Right lobe of liver (tissue), 6 donors: ENCODE measurements around the gene RMC1. TPM values are rescaled to one million over a fixed set of nuclear protein-coding genes. Genes with fewer than 3 reads are reported as not detected.

ENCODE experiments used
- ATAC-seq, 4 donors: fragments of 200-7000 bp; cut with Tn5 transposase; one replicate each; pipeline ENCODE4 v1.9.1; 2020; ENCODE audit warnings: mild to moderate bottlenecking in 4 of 4, moderate library complexity in 4 of 4
- DNase-seq, 3 donors: peaks; one replicate each; pipeline ENCODE4 v3.0.0-alpha.2; 2020
- H3K27ac ChIP-seq, 3 donors: fragments of 200-600 bp; one replicate each; pipeline ENCODE4 v1.8.0; 2022
- H3K27me3 ChIP-seq, 2 donors: fragments of 200-600 bp; one replicate each; pipeline ENCODE4 v1.8.0; 2022
- H3K36me3 ChIP-seq, 4 donors: fragments of 200-600 bp; sonication (generic) in 1 of 4; one replicate each; pipeline versions ENCODE4 v1.5.1 to v1.8.0; 2017 to 2022; ENCODE audit warnings: control low read depth in 1 of 4
- H3K4me1 ChIP-seq, 4 donors: fragments of 200-600 bp; sonication (generic) in 1 of 4; one replicate each; pipeline versions ENCODE4 v1.5.1 to v1.8.0; 2017 to 2022; ENCODE audit warnings: control low read depth in 1 of 4
- H3K4me3 ChIP-seq, 3 donors: fragments of 200-600 bp; one replicate each; pipeline ENCODE4 v1.8.0; 2022
- H3K9me3 ChIP-seq, 4 donors: fragments of 200-600 bp; sonication (generic) in 1 of 4; one replicate each; pipeline versions ENCODE4 v1.5.1 to v1.8.0; 2017 to 2022; ENCODE audit warnings: control low read depth in 1 of 4
- POLR2A ChIP-seq: fragments of 450-650 bp; IDR thresholded peaks from one replicate; pipeline ENCODE4 v1.6.1; 2017; ENCODE audit warnings: antibody characterized with exemption, mild to moderate bottlenecking
- WGBS: methylation state at CpG from one replicate; pipeline ENCODE4 v1.1.6; 2018; ENCODE audit warnings: low coverage, low lambda C conversion rate; ENCODE audit not compliant: insufficient coverage; ENCODE audit errors: missing lambda C conversion rate; 5-methylcytosine and 5-hydroxymethylcytosine counted together
- intact Hi-C, 2 donors: fragments of 100-400 bp; cut with DNase I; formaldehyde crosslinking; loops; one replicate each; pipeline versions ENCODE4 v1.11.2 to v1.14.1; 2022
- total RNA-seq, 6 experiments: library from RNA; depleted of rRNA in 2 of 6; stranded (reverse); fragments of >200 nt in 2 of 6; fragmentation: NEBNext Ultra II Directional in 3 of 6; extraction: Animal tissue kit (Norgen Biotek cat#: 25700) in 3 of 6; gene quantifications; one replicate each; pipeline versions ENCODE4 v1.1.0 to v1.2.4, GENCODE V29; 2016 to 2023
- TF ChIP-seq, protein P1 (sequence below), 4 donors: fragments of 200-600 bp in 3 of 4; fragments of 450-650 bp in 1 of 4; IDR thresholded peaks; one replicate each; pipeline versions ENCODE4 v1.5.1 to v1.8.0; 2016 to 2022; ENCODE audit warnings: antibody characterized with exemption in 4 of 4, mild to moderate bottlenecking in 2 of 4
- donor health status: DM: no; HTN: yes; CAD: no.
- donor health status: DM: no; HTN: no; CAD: no.
- donor health status: DM: no; HTN: no; CAD: no.
- donor health status: DM: no; HTN: yes; CAD: no.
- donor health status: DM: no; HTN: yes; CAD: no.

Gene RMC1
- total RNA-seq, 6 experiments from 2014 or later: 16.8 to 24.5 (median 21.9) TPM

DNA sequence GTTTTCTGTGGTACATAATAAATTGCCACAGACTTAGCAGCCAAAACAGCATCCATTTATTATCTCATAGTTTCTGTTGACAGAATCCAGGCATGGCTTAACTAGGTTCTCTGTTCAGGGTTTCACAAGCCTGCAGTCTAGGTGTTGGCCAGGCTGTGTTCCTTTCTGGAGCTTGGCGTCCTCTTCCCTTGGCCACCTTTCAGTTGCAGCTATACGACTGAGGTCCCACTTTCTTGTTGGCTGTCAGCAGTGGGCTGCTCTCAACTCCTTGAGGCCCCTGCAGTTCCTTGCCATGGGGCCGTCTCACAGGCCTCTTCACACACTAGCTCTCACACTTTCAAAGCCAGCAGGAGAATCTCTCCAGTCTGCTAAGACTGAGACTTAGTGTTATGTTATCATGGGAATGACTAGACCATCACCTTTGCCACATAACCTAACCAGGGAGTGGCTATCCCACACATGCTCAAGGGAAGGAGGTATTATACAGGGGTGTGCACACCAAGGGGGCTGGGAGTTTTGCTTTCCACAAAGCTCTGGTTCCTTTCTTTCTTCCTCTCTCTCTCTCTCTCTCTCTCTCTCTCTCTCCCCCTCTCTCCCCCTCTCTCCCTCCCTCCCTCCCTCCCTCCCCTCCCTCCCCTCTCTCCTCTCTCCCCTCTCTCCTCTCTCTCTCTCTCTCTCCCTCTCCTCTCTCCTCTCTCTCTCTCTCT, 34.4 kb upstream of the RMC1 start:
- Histone ChIP-seq H3K4me3 (no peak overlapping the region), H3K9me3 (no peaks in the 10 kb centered on the region), H3K27me3 (no peaks in the 10 kb centered on the region), H3K4me1 (no peaks in the 10 kb centered on the region), H3K27ac (no peak overlapping the region), H3K36me3 (peaks cover 11 to 93% (median 57%) of the 10 kb centered on the region in 4 donors)
- ATAC-seq (no peak), DNase-seq (no peak)
- no peak for TF ChIP-seq POLR2A
- TF ChIP-seq, protein P1, sequence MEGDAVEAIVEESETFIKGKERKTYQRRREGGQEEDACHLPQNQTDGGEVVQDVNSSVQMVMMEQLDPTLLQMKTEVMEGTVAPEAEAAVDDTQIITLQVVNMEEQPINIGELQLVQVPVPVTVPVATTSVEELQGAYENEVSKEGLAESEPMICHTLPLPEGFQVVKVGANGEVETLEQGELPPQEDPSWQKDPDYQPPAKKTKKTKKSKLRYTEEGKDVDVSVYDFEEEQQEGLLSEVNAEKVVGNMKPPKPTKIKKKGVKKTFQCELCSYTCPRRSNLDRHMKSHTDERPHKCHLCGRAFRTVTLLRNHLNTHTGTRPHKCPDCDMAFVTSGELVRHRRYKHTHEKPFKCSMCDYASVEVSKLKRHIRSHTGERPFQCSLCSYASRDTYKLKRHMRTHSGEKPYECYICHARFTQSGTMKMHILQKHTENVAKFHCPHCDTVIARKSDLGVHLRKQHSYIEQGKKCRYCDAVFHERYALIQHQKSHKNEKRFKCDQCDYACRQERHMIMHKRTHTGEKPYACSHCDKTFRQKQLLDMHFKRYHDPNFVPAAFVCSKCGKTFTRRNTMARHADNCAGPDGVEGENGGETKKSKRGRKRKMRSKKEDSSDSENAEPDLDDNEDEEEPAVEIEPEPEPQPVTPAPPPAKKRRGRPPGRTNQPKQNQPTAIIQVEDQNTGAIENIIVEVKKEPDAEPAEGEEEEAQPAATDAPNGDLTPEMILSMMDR (IDR thresholded peaks at IDR 0.05): no peak
- intact Hi-C loops: no loop called here
- 80% methylated on average over 1 of the region's 3 CpGs for WGBS

DNA sequence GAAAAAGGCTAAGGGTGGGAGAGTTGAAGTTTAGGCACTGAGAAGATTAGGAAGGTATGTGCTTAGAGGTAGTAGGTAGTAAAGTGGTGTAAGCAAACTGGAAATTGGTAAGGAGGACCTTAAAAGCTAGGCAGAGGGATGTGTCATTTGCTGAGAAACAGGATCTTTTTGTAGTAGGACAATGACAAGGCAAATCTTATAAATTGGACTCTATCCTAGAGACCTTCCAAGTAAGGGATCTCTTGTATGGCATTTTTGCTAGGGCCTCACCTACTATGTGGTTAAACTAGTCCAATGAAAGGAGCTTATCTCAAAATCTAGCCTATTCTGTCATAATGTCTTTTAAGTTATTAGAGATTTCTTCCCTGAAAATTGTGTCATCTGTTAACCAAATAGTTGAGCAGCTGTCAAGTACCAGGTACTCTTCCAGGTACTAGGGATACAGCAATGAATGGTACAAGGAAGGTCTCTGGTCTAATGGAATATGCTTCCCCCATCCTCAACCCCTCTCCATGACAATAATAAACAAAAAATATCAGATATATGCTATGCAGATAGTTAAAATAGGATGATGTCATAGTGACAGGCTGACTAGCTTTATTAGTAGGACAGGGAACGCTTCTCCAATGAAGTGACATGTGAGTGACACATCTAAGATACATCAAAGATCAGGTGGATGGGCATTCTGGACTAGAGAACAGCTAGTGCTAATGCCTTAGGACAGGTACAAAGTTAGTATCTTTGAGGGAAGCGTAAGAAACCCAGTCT, 32.5 kb upstream of the RMC1 start:
- Histone ChIP-seq H3K27me3 (no peaks in the 10 kb centered on the region), H3K9me3 (no peaks in the 10 kb centered on the region), H3K36me3 (peaks cover 18 to 94% (median 58%) of the 10 kb centered on the region in 4 donors), H3K4me3 (no peak overlapping the region), H3K27ac (no peak overlapping the region), H3K4me1 (no peaks in the 10 kb centered on the region)
- DNase-seq (no peak), ATAC-seq (no peak)
- intact Hi-C loops: no loop called here
- TF ChIP-seq, protein P1 (IDR thresholded peaks at IDR 0.05): no peak
- TF ChIP-seq POLR2A: no peak
- 100% methylated on average over 2 of the region's 2 CpGs for WGBS

DNA sequence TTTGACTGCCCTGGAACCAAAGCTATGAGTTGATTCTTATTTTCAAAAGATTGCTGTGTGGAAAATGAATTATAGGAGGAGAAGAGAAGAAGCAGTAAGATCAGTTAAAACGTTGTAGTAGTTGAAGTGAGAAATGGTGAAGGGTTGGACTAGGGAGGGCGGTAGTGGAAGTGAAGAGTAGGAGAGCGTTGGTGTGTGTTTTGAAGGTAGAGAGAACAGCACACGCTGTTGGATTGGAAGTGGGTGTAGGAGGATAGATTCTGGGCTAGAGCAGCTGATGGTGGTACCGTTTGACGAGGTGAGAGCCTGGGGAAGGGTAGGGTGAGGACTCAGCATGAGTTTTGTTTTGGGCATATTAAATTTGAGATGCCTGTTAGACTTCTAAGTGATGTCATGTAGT, 31.8 kb upstream of the RMC1 start:
- DNase-seq (no peak), ATAC-seq (no peak)
- Histone ChIP-seq H3K4me3 (no peak overlapping the region), H3K36me3 (peaks cover 22 to 94% (median 58%) of the 10 kb centered on the region in 4 donors), H3K27me3 (no peaks in the 10 kb centered on the region), H3K27ac (no peak overlapping the region), H3K4me1 (no peaks in the 10 kb centered on the region), H3K9me3 (no peaks in the 10 kb centered on the region)
- no peak for TF ChIP-seq POLR2A
- intact Hi-C loops: no loop called here
- WGBS: 89% methylated on average over 5 of the region's 6 CpGs

DNA sequence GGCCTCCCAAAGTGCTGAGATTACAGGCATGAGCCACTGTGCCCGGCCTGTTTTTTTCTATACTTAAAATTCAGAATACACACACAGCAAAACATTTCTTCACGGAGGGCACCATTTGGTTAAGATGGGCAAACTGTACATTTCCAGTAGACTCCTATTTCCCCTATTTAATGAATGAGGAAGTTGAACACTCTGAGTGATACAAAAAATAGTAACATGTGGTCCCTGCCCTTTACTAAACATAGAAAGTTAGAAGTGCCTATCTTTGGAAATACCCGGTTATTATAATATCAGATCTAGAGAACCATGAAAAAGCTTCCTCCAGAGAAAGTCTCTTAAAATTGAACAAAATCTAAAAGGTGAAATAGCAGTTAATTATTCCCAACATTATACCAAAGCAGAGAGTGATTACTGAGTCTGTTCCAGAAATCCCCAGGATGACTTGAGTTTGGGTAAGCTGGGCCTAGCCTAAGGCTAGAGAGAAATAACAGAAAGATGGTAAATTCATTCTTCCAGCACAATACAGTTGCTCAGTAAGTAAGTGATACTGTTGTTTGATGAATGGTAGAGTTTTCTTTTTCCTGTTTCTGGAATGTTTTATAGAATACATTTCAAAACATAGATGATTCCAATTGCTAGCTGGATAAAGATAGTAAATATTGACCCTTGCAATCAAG, 23.3 kb upstream of the RMC1 start:
- no peaks in the 10 kb centered on the region for H3K4me1 ChIP-seq
- intact Hi-C loops: no loop called here
- no peak overlapping the region for H3K4me3 ChIP-seq
- DNase-seq (no peak), ATAC-seq (peak in 2 of 4 donors; percentile 21 to 32)
- TF ChIP-seq, protein P1 (IDR thresholded peaks at IDR 0.05): no peak
- TF ChIP-seq POLR2A: no peak
- WGBS: 74% methylated on average over 3 of the region's 3 CpGs
- H3K9me3 ChIP-seq: no peaks in the 10 kb centered on the region
- no peak overlapping the region for H3K27ac ChIP-seq
- peaks cover 17 to 83% (median 59%) of the 10 kb centered on the region in 4 donors for H3K36me3 ChIP-seq
- no peaks in the 10 kb centered on the region for H3K27me3 ChIP-seq
